Mucosa of descending colon (tissue), 3 donors: ENCODE measurements around the gene ACSM6. TPM values are rescaled to one million over a fixed set of nuclear protein-coding genes. Genes with fewer than 3 reads are reported as not detected.

Source experiments
- ATAC-seq: fragments of 200-7000 bp; cut with Tn5 transposase; one replicate; pipeline ENCODE4 v1.9.1; 2020; ENCODE audit warnings: mild to moderate bottlenecking, moderate library complexity
- DNase-seq, 3 donors: peaks; one replicate each; pipeline ENCODE4 v3.0.0-alpha.2; 2020
- H3K36me3 ChIP-seq: fragments of 200-600 bp; one replicate; pipeline ENCODE4 v1.8.0; 2021; ENCODE audit warnings: low read depth, mild to moderate bottlenecking
- H3K4me1 ChIP-seq: fragments of 200-600 bp; one replicate; pipeline ENCODE4 v1.8.0; 2021; ENCODE audit warnings: low read depth, mild to moderate bottlenecking
- H3K4me3 ChIP-seq: fragments of 200-600 bp; one replicate; pipeline ENCODE4 v1.8.0; 2021; ENCODE audit warnings: mild to moderate bottlenecking
- H3K9me3 ChIP-seq: fragments of 200-600 bp; one replicate; pipeline ENCODE4 v1.8.0; 2021; ENCODE audit warnings: mild to moderate bottlenecking
- intact Hi-C, 2 donors: fragments of 100-400 bp; cut with DNase I in 1 of 2; cut with micrococcal nuclease in 1 of 2; formaldehyde crosslinking; loops; one replicate each; pipeline versions ENCODE4 v1.11.0 to v1.11.1; 2022; cut with DNase I, micrococcal nuclease
- total RNA-seq, 3 donors: library from RNA; stranded (reverse); fragmentation: NEBNext Ultra II Directional in 2 of 3; extraction: Animal tissue kit (Norgen Biotek cat#: 25700) in 2 of 3; gene quantifications; one replicate each; pipeline versions ENCODE4 v1.2.1 to v1.2.4, GENCODE V29; 2021 to 2023
- TF ChIP-seq, protein P1 (sequence below): fragments of 200-600 bp; IDR thresholded peaks from one replicate; pipeline ENCODE4 v1.8.0; 2022; ENCODE audit warnings: antibody characterized with exemption, mild to moderate bottlenecking
- donor health status: DM: no; HTN: no; CAD: no; lungs with moderate emphysema.
- donor health status: DM: no; HTN: no; CAD: no.
- donor health status: DM: no; HTN: yes; CAD: no.

ACSM6 gene
- total RNA-seq, 3 donors from 2014 or later: not detected

DNA sequence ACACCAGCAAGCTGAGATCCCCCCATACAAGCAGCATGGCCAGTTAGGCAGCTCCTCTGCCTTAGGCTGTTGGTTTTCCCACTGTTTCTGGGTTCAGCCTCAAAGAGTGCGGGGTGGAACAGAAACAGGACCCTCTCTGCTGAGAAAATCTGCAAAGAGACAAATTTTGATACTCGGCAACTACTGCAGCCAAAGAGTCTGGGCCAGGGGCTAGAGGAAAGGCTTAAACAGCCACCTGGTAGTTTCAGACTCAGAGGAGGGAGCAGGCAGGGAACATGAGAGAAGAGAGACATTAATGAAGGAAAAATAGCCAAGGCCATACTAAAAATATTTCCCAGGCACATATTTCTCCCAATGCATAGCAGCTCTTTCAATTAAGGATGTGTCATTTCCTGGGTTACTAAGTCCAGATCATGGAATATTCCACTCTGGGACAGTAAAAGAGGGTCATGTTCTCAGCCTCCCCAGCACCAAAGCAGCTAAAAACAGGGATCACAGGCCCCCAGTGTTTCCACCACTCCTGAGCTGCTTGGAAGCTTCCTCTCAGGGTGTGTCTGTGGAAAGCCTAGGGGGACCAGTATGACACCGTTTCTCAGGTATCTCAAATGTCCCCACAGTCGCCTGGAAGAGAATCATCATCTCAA lies 67.0 kb downstream of the ACSM6 start:
- no peak overlapping the region for H3K4me3 ChIP-seq
- TF ChIP-seq, protein P1, sequence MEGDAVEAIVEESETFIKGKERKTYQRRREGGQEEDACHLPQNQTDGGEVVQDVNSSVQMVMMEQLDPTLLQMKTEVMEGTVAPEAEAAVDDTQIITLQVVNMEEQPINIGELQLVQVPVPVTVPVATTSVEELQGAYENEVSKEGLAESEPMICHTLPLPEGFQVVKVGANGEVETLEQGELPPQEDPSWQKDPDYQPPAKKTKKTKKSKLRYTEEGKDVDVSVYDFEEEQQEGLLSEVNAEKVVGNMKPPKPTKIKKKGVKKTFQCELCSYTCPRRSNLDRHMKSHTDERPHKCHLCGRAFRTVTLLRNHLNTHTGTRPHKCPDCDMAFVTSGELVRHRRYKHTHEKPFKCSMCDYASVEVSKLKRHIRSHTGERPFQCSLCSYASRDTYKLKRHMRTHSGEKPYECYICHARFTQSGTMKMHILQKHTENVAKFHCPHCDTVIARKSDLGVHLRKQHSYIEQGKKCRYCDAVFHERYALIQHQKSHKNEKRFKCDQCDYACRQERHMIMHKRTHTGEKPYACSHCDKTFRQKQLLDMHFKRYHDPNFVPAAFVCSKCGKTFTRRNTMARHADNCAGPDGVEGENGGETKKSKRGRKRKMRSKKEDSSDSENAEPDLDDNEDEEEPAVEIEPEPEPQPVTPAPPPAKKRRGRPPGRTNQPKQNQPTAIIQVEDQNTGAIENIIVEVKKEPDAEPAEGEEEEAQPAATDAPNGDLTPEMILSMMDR: no peak
- DNase-seq (no peak), ATAC-seq (no peak)
- intact Hi-C loops: no loop called here
- H3K36me3 ChIP-seq: no peaks in the 10 kb centered on the region
- peaks cover 9% of the 10 kb centered on the region for H3K4me1 ChIP-seq
- no peaks in the 10 kb centered on the region for H3K9me3 ChIP-seq

DNA sequence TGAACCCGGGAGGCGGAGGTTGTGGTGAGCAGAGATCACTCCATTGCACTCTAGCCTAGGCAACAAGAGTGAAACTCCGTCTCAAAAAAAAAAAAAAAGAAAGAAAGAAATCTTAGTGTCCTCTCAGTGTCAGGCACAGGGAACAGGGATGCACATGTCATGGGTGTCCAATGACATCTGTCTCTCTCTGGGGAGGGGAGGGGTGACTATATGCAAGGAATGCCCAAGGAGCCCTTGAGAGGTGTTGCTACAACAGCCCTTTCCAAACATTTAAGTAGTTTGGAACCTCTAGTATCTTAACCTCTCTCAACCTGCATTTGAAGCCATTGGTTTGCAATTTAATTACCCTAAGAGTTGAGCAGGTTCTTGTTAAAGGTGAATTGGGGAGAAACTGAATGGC lies 67.9 kb downstream of the ACSM6 start:
- DNase-seq (no peak), ATAC-seq (no peak)
- H3K36me3 ChIP-seq: no peaks in the 10 kb centered on the region
- H3K4me3 ChIP-seq: no peak overlapping the region
- intact Hi-C loops: no loop called here
- TF ChIP-seq, protein P1: no peak
- H3K9me3 ChIP-seq: no peaks in the 10 kb centered on the region
- H3K4me1 ChIP-seq: peaks cover 18% of the 10 kb centered on the region

DNA sequence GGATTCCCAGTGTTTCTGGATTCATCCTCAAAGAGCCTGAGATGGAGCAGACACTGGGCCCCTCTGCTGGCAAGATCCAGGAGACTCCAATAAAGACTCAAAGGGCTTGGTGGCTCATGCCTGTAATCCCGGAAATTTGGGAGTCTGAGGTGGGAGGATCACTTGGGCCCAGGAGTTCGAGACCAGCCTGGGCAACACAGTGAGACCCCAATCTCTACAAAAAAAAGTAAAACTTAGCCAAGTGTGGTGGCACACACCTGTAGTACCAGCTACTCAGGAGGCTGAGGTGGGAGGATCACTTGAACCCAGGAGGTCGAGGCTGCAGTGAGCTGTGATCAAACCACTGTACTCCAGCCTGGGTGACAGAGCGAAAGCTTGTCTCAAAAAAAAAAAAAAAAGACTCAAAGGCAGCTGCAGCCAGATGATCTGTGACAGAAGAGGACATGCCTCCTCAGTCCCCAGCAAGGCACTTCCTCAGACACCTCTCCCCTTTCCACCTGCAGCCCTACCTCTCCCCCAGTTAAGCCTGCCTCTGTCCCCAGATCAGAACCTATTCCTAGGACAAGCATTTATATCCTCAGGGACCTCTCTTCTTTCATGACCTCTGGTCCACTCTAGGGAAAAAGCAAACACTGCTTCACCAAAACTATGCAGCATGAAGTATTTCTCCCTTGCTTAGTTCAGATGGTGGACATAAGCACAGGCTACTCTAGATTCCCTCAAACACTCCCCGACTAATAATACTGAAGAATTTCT lies 68.9 kb downstream of the ACSM6 start:
- H3K4me1 ChIP-seq: peaks cover 24% of the 10 kb centered on the region
- intact Hi-C loops: no loop called here
- TF ChIP-seq, protein P1: no peak
- no peaks in the 10 kb centered on the region for H3K36me3 ChIP-seq
- H3K9me3 ChIP-seq: no peaks in the 10 kb centered on the region
- H3K4me3 ChIP-seq: no peak overlapping the region
- DNase-seq: no peak
- ATAC-seq: no peak

DNA sequence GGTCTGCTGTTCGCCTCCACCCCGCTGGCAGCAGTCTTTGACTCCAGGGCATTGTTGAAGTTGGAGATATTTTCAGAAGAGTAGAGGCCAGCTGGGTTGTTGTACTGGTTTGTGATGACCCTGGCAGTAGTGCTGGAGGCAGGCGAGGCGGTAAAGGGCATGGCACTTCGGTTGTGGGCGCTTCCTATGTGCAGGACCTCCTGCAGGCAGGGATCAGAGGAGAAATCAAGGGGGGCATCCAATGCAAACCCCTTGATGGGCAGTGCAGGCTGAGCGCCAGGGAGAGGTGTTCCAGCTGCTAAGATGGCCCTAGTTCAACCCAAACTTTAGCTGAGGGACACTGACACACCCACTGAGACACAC lies 69.8 kb downstream of the ACSM6 start:
- TF ChIP-seq, protein P1: no peak
- Histone ChIP-seq H3K36me3 (no peaks in the 10 kb centered on the region), H3K4me1 (peaks cover 24% of the 10 kb centered on the region), H3K9me3 (no peaks in the 10 kb centered on the region), H3K4me3 (no peak overlapping the region)
- intact Hi-C loops: no loop called here
- DNase-seq: no peak
- ATAC-seq: no peak

DNA sequence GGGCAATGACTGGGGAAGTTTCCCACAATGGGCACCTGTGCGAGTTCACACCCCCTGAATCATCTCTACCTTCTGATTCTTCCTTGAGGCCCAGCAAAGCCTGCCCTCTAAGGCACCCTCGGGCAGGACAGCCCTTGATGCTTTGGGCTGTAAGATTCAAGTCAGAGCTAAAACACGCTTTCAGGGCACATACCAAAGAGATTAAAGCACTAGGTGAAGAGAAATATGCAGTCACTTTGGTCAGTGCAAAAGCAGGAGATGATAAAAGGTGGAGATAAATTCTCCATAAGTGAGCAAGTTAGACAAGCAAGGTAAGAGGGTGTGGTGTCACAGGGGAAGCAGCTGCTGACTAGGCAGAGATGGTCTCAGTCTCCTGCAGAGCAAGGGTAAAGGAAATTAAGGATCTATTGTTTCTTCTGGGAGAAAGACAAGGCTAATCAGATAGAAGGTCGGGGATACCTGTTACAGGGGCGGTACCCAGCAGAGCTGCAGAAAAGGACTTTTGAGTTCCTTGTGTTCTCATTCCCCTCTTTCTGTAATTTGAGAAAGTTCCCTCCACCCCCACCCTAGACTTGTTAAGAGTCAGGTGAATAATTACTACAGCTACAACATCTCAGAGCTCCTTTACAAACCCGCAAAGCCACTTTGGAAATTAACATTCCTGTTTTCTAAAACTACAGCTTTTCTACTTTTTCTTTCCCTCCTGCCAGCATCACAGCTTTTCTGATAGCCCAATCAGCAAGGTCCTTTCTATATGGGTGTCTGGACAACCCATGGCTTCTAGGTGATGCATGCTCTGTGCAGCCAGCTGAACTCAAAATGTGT lies 70.4 kb downstream of the ACSM6 start:
- H3K36me3 ChIP-seq: no peaks in the 10 kb centered on the region
- peaks cover 24% of the 10 kb centered on the region for H3K4me1 ChIP-seq
- intact Hi-C loops: no loop called here
- no peaks in the 10 kb centered on the region for H3K9me3 ChIP-seq
- no peak overlapping the region for H3K4me3 ChIP-seq
- ATAC-seq (peak; percentile 26), DNase-seq (no peak)
- TF ChIP-seq, protein P1: no peak
